NCI-H524 treated with DMSO at 0.1 percent for 48 hours (cell line): ENCODE results near the gene VKORC1L1.
"Not testable (repeated sequence)": the region's sequence is repeated elsewhere in the genome, so short reads cannot be mapped to it uniquely, and the experiment has no call there.

Experiments
- DNase-seq: peaks from one replicate; lab custom pipeline; 2025; lab: John Stamatoyannopoulos, UW

Gene VKORC1L1

DNA sequence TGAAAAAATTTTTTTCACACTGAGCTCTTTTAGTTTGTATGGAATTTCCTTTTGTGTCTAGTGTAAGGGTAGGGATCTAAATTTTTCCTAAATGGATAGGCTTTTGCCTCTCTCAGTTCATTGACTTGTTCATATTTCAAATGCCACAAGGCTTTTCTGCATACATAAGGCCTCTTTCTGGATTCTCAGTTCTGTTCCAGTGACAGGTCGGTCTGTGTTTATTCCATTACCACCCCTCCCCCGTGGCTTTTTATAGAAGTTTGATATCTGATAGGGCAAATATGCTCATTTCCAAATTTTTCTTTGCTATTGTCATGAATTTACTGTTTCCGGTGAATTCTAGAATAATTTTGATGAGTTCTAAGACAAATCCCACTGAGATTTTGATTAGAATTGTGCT is 12.7 kb downstream of the VKORC1L1 start:
- DNase-seq, result not testable (repeated sequence)

DNA sequence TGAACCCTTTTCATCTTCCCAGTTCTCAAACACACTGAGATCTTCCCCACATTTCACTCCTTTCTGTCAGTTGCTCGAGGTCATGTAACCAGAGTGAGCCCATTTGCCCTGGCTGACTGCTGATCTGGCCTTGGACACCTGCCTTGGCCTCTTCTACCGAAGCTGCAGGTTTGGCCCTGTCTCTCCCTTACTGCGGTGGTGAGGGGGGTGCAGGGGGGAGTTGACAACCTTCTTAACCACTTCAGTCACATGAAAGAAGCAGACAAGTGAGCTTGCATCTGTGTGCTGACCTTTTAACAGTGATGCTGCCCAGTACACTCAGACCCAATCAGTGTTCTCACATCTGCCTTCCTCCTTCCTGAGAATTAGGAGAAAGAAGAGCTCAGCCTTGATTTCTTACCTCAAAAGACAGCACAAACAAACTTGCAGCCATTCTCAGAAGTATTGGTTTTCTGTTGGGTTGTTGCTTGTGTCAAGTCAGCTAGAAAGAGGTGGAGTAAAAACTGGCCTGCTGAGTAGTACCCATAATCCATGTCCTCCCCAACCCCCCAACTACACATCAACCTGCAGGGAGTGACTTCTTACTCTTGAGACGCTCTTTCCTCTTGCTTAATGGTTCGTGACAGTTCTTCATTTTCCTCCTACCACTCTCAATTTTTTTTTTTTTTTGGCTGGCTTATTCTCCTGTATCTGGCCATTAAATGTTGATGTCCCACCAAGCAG is 15.7 kb downstream of the VKORC1L1 start:
- not testable (repeated sequence) for DNase-seq

DNA sequence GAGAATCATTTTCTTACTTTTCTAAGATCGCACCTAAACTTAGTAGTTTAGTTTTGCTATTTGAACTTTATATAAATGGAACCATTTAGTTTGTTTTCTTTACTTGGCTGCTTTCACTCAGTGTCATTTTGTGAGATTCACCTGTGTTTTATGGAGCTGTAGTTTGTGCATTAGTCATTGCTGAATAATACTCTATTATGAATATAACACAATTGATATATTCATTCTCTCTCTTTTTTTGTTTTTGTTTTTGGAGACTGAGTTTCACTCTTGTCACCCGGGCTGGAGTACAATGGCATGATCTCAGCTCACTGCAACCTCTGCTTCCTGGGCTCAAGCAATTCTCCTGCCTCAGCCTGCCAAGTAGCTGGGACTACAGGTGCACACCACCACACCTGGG is 16.8 kb downstream of the VKORC1L1 start:
- not testable (repeated sequence) for DNase-seq

DNA sequence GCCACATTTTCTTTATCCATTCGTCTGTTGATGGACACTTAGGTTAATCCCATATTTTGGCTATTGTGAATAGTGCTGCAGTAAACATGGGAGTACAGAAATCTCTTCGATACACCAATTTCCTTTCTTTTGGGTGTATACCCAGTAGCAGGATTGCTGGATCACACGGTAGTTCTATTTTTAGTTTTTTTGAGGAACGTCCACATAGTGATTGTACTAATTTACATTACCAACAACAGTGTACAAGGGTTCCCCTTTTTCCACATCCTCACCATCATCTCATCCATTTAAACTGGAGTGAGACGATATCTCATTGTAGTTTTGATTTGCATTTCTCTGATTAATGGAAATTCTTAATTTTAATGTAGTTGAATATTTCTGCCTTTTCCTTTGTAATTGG is 19.3 kb downstream of the VKORC1L1 start:
- no peak for DNase-seq

DNA sequence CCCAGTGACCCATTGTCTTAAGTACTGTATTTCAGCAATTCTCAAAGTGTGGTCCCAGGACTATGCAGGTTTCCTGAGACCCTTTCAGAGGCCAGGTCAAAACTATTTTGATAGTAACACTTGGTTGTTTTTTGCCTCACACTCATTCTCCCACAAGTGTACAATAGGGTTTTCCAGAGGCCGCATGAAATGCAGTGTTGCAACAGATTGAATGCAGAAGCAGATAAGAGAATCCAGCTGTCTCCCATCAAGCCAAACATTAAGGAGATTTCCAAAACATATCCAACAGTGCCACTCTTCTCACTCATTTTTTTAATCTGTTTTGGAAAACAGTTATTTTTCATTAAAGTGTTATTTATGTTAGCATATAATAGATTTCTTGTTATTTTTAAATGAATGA is 20.0 kb downstream of the VKORC1L1 start:
- DNase-seq, result no peak

DNA sequence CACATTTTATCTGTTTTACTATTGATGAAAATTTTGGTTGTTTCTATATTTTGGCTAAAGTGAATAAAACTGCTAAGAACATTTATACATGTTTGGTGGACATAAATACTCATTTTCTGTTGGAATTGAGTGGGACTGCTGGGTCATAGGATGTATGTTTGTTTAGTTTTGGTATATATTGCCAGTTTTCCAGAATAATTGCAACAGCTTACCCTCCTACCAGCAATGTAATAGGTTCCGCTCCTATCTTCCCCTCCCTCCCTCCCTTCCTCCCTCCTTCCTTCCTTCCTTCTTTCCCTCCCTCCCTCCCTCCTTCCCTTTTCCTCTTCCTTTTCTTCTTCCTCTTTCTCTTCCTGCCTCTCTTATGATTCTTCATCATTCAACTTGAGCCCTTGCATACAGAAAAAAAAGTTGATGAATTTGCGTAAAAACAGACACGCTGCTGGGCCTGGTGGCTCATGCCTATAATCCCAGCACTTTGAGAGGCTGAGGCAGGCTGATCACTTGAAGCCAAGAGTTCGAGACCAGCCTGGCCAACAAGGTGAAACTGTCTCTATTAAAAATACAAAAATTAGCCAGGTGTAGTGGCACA is 23.5 kb downstream of the VKORC1L1 start:
- DNase-seq, result no peak

DNA sequence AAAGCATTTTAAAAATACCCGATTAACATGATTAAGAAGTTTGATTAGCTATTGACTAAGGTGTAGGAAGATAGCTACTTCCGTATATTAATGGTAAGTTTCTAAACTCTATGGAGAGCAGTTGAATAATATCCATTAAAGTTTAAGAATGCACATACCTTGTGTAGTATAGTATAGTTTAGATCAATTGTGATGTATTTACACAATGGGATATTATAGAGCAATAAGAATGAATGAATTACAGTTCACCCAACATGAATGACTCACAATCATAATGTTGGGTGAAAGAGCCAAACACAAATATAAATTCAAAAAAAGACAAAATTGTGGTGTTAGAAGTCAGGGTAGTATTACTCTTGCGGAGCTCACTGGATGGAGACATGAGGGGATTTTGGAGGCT is 24.4 kb downstream of the VKORC1L1 start:
- not testable (repeated sequence) for DNase-seq

DNA sequence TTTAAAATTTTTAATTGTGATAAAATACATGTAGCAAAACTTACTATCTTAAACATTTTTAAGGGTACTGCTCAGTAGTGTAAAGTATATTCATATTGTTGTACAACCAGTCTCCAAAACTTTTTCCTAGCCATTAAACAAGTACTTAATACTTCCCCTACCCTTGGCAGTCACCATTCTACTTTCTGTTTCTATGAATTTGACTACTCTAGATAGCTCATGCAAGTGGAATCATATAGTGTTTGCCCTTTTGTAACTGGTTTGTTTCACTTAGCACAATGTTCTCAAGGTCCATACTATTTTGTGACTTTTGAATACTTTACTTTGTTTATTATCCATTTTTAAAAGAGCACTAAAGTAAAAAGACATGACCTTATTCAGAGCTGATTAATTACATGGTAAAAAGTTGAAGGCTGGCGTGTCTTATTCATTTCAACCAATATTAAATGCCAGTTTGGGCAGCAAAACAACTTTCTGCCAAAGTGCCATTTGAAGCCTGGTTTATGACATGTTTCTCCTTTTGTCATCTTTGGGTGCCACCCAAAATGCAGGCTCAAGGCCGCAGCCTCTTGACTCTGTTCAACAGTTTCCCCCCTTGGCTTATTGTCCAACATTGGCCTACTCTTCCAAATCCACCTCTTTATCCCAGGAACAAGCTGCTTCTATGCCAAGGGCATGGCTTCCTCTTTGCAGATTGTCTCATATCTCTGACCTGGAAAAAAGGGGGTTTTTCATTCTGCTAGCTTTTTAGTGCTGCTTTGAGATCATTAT is 26.0 kb downstream of the VKORC1L1 start:
- DNase-seq, result not testable (repeated sequence)

DNA sequence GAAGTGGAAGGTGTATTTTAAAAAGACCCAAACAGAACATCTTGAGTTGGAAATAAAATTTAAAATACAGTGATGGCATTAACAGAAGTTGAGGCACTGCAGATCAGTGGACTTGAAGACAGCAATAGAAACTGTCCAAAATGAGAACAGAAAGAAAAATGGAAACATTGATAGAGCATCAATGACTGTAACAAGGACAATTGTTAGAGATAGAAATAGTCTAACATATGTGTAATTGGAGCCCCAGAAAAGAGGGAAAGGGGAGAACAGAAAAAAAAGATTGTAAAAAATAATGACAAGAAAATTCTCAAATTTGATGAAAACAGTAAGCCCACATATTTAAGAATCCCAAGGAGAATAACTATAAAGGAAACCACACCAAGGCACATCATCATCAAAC is 29.4 kb downstream of the VKORC1L1 start:
- no peak for DNase-seq

DNA sequence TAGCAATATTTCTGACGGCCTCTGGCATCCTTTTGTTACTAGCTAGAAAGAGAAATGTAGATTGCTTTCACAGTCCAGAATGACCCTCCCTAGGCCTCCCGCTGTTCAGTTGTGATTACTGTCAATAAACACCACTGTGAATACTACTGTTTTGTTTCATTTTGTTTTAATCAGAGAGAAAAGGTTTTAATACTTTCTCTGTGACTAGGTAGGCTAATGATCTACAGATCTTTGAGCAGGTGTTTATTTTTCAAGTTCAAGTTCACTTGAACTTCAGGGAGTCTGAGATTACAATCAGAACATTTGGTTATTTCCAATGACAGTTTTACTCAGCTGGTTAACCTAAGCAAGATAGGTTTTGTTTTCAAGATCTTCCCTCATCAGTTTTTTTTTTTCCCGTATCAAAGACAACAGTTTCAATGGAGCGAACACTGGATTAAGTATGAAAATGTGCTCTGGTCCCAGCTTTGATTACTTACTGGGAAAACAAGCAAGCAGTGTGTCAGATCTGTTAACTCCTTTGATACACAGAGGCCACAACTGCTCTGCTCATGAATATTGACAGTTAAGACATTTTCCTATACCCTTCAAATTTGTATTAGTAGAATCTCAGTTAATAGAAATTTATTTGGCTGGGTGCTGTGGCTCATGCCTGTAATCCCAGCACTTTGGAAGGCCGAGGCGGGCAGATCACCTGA is 34.8 kb downstream of the VKORC1L1 start:
- no peak for DNase-seq

DNA sequence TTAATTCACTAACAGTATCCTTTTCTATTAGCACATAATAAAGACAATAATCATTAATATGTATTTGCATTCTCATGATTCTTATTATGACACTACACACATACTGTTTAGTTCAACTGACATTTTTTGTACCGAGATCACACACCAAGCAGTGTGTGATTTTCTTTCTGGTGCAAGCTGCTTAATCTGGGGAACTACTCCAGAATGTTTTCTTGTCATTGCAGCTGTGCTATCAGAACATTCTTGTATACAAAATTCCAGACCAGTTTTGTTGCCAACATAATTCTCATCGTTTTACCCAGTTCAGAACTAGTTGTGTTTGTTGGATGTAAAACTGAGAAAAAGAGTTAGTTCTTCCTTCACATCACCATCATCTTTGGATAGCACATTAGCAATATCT is 37.4 kb downstream of the VKORC1L1 start:
- no peak for DNase-seq

DNA sequence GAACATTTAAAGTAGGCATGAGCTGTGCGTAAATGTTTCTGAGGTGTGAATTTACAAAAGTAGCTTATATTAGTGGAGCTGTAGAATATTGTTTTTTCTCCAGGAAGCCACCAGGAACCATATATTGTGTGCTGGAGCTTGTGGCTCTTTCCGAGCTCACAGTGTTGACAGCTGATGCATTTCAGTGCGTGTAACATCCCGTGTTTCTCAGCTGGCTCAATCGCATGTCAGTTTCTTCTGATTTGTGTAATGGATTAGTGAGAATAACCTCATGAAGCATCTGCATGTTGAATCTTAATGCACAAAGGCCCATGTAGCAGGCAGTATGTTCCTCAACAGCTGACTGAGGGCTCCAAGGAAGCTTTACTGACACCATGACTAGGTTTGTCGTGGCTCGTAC is 39.4 kb downstream of the VKORC1L1 start:
- DNase-seq, result no peak

DNA sequence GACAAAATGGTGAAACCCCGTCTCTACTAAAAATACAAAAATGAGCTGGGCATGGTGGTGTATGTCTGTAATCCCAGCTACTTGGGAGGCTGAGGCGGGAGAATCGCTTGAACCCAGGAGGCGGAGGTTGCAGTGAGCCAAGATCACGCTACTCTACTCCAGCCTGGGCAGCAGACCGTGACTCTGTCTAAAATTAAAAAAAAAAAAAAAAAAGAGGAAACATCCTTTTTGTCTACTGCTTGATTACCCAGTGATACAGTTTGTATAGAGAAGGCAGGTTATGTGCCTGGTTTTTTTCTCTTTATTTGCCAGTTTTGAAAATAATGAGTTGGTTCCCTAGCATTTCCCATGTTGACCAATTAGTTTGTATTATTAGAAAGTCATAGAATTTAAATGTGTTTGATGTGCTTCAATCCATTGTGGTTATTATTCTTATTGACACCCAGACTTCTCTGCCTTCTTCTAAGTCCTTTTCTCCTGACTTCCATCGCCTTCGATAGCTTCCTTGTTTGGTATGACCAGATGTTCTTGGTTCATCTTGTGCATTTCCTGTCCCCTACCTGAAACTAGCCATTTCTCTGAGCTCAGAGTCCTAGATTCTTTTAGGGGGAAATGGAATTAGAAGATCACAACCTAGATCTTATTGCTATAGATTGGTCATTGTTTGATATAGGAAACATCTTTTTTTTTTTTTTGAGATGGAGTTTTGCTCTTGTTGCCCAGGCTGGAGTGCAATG is 43.2 kb downstream of the VKORC1L1 start:
- DNase-seq, result no peak

DNA sequence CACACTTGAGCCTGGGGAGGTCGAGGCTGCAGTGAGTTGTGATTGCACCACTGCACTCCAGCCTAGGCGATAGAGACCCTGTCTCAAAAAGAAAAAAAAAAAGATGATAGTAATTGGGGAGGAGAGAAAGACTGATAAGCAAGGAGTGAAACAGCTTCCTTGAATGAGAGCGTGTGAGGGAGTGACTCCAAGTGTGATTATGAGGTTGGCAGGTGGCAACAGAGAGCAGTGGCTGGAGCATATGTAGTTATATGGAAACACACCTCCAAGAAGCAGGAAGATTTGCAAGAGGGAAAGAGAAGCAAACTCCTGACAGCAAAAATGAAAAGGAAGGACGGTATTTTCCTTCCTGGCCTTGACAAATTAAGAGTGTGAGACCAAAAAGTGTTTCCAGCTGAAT is 50.4 kb downstream of the VKORC1L1 start:
- DNase-seq, result no peak

DNA sequence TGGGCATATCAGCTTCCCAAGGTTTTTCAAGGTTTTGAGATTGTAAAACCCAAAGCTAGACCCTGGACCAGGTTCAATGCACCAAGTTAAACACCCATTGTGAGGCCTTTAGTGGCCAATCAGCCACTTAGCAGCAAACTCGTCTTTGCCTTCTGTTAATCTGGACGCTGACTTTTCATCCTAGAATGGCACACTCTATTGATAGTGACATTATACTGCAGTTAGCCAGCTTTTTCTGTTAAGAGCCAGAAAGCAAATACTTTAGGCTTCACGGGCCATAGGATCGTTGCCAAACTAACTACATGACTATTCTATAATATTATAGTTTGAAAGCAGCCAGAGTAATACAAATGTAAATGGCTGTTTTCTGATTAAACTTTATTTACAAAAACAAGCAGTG is 51.3 kb downstream of the VKORC1L1 start:
- no peak for DNase-seq

DNA sequence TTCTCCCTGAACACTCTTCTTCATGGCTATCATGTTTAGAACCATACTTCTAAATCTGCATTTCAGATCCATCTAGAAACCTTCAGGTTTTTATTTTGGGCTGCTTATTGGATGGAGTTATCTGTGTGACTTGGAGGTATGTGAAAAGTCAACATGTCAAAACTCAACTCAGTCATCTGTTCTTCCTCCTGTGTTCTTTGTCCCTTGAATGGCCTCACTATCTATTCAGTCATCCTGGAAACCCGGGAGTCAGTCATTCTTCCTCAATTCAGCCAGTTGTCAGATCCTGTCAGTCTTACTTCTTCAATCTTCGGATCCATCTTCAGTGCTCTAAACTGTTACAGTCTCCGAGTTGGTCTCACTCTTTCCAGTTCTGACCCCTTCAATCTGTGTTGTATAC is 52.2 kb downstream of the VKORC1L1 start:
- DNase-seq, result no peak

DNA sequence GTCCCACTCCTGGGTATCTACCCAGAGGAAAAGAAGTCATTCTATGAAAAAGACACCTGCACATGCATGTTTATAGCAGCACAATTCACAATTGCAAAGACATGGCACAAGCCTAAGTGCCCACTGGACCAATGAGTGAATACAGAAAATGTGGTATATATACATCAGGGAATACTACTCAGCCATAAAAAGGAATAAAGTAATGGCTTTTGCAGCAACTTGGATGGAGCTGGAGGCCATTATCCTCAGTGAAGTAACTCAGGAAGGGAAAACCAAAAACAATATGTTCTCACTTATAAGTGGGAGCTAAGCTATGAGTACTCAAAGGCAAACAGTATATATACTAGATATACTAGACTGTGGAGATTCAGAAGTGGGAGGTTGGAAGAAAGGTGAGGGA is 53.7 kb downstream of the VKORC1L1 start:
- no peak for DNase-seq

DNA sequence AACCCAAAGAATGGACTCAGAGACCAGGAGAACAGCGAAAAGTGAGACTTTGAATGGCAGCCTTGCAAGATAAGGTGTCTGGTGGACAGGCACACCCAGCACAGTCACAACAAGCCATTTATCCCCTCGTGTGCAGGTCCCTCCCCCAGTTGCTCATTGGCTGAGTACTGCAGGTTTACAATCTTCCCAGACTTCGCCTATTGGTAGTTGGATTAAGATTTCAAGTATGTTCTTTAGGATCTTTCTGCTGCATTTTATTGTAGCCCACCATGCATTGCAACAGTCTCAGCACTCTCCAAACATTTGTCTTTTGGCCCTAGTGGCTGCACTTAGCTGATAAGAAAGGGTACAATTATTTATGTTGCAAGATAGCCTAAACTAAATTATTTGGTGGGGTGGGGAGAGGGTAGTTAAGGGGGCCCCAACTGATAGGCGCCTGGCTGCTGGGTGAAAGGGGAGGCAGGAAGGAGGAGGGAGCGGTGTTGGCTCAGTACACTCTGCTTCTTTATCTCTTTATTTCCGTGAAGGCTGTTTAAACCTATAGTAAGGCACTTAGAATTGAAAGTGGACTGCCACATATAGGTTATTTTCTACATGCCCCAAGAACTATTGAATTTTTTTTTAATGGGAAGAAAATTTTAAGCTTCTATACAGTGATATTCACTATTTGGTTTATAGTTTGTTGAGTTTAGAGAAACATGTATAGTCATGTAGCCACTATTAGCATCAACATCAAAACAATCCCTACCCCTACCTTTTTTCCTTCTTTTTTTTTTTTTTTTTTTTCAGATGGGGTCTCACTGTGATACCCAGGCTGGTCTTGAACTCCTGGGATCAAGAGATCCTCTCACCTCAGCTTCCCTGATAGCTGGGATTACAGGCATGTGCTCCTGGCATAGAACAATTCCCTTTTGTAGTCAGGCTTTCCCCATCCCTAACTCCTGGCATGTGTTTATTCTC is 54.9 kb downstream of the VKORC1L1 start:
- DNase-seq, result no peak

DNA sequence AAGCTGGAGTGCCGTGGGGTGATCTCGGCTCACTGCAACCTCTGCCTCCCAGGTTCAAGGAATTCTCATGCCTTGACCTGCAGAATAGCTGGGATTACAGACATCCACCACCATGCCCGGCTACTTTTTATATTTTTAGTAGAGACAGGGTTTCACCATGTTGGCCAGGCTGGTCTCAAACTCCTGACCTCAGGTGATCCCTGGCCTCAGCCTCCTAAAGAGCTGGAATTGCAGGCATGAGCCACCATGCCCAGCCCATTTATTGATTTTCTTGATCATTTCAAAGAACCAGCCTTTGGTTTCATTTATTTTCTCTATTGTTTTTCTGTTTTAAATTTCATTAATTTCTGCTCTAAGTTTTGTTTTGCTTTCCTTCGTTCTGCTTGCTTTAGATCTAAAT is 58.8 kb downstream of the VKORC1L1 start:
- DNase-seq, result no peak

DNA sequence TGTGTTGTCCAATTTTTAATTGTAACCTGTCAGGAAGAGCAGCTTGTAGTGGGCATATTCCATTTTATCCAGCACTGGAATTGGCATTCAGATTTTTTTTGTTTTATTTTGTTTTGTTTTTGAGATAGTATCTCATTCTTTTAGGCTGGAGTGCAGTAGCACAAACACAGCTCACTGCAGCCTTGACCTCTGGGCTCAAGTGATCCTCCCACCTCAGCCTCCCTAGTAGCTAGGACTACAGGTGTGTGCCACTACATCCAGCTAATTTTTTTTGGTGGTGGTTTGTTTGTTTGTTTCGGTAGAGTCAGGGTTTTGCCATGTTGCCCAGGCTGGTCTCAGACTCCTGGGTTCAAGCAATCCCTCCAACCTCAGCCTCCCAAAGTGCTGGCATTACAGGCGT is 64.4 kb downstream of the VKORC1L1 start:
- DNase-seq, result no peak
